Peyer's patch (tissue), 4 donors: ENCODE results near the gene PTPRA. TPM values are rescaled to one million over a fixed set of nuclear protein-coding genes. Genes with fewer than 3 reads are reported as not detected.

ENCODE experiments used
- DNase-seq, 3 donors: peaks; one replicate each; pipeline ENCODE4 v3.0.0-alpha.2; 2017 to 2019
- H3K27ac ChIP-seq, 4 donors: fragments of 200-600 bp; sonication (generic); one replicate each; pipeline ENCODE4 v1.5.1; 2016 to 2019
- H3K27me3 ChIP-seq, 2 donors: fragments of 200-600 bp; sonication (generic); one replicate each; pipeline ENCODE4 v1.5.1; 2019
- H3K36me3 ChIP-seq, 3 donors: fragments of 200-600 bp; sonication (generic); one replicate each; pipeline ENCODE4 v1.5.1; 2016 to 2019
- H3K4me1 ChIP-seq, 4 donors: fragments of 200-600 bp; sonication (generic); one replicate each; pipeline ENCODE4 v1.5.1; 2016 to 2019
- H3K4me3 ChIP-seq, 4 donors: fragments of 200-600 bp; sonication (generic); 1 replicate in 3 of 4; 2 replicates in 1 of 4; pipeline ENCODE4 v1.5.1; 2016 to 2019; ENCODE audit warnings: mild to moderate bottlenecking in 1 of 4
- H3K9me3 ChIP-seq, 4 donors: fragments of 200-600 bp; sonication (generic); one replicate each; pipeline ENCODE4 v1.5.1; 2016 to 2019; ENCODE audit warnings: mild to moderate bottlenecking in 1 of 4
- CTCF ChIP-seq, 6 experiments: fragments of 450-650 bp in 4 of 6; fragments of 200-600 bp in 2 of 6; sonication (generic) in 1 of 6; IDR thresholded peaks; one replicate each; pipeline ENCODE4 v1.5.1; 2017 to 2019; ENCODE audit warnings: antibody characterized with exemption in 6 of 6, mild to moderate bottlenecking in 3 of 6, moderate library complexity in 1 of 6
- POLR2A ChIP-seq, 2 donors: fragments of 450-650 bp; IDR thresholded peaks; one replicate each; pipeline ENCODE4 v1.5.1; 2017; ENCODE audit warnings: antibody characterized with exemption in 2 of 2, mild to moderate bottlenecking in 2 of 2, moderate library complexity in 2 of 2
- total RNA-seq, 4 donors: library from RNA; depleted of rRNA; stranded (reverse); fragments of >200 nt; gene quantifications; one replicate each; pipeline ENCODE4 v1.1.0, GENCODE V29; 2016

PTPRA gene
- total RNA-seq, 4 donors from 2014 or later: 22.8 to 52.8 (median 36.5) TPM

GRCh38 chr20:2932498-2932897 is 59.2 kb downstream of the PTPRA start:
- TF ChIP-seq POLR2A (IDR thresholded peaks at IDR 0.05) (no peak), CTCF (IDR thresholded peaks at IDR 0.05) (no peak)
- Histone ChIP-seq H3K9me3 (no peaks in the 10 kb centered on the region), H3K36me3 (no peaks in the 10 kb centered on the region), H3K27me3 (no peaks in the 10 kb centered on the region), H3K4me1 (no peaks in the 10 kb centered on the region), H3K27ac (no peak overlapping the region), H3K4me3 (no peak overlapping the region)
- no peak for DNase-seq

GRCh38 chr20:2937902-2938301 is 64.6 kb downstream of the PTPRA start:
- Histone ChIP-seq H3K27ac (no peak overlapping the region), H3K27me3 (no peaks in the 10 kb centered on the region), H3K4me1 (no peaks in the 10 kb centered on the region), H3K4me3 (no peak overlapping the region), H3K9me3 (no peaks in the 10 kb centered on the region), H3K36me3 (no peaks in the 10 kb centered on the region)
- no peak for DNase-seq
- no peak for TF ChIP-seq POLR2A (IDR thresholded peaks at IDR 0.05)
- TF ChIP-seq CTCF (IDR thresholded peaks at IDR 0.05): no peak

GRCh38 chr20:2942439-2942838 is 69.2 kb downstream of the PTPRA start:
- Histone ChIP-seq H3K36me3 (no peaks in the 10 kb centered on the region), H3K4me1 (no peaks in the 10 kb centered on the region), H3K9me3 (no peaks in the 10 kb centered on the region), H3K27ac (no peak overlapping the region), H3K4me3 (no peak overlapping the region), H3K27me3 (no peaks in the 10 kb centered on the region)
- no peak for DNase-seq
- TF ChIP-seq CTCF (IDR thresholded peaks at IDR 0.05) (no peak), POLR2A (IDR thresholded peaks at IDR 0.05) (no peak)

- H3K9me3 ChIP-seq: no peaks in the 10 kb centered on the region
- peaks cover 0 to 4% (median 0%) of the 10 kb centered on the region in 4 donors for H3K4me1 ChIP-seq
- no peak for DNase-seq
- H3K27ac ChIP-seq: no peak overlapping the region
- no peaks in the 10 kb centered on the region for H3K27me3 ChIP-seq
- H3K36me3 ChIP-seq: peaks cover 0 to 6% (median 0%) of the 10 kb centered on the region in 3 donors
- no peak for TF ChIP-seq CTCF (IDR thresholded peaks at IDR 0.05)
- no peak for TF ChIP-seq POLR2A (IDR thresholded peaks at IDR 0.05)
- no peak overlapping the region for H3K4me3 ChIP-seq
These were observed 74.0 kb downstream of the PTPRA start for GRCh38 chr20:2946988-2947961.

- Histone ChIP-seq H3K4me1 (peaks cover 0 to 4% (median 0%) of the 10 kb centered on the region in 4 donors), H3K27me3 (no peaks in the 10 kb centered on the region), H3K27ac (no peak overlapping the region), H3K36me3 (peaks cover 0 to 6% (median 0%) of the 10 kb centered on the region in 3 donors), H3K4me3 (no peak overlapping the region), H3K9me3 (no peaks in the 10 kb centered on the region)
- TF ChIP-seq CTCF (IDR thresholded peaks at IDR 0.05) (no peak), POLR2A (IDR thresholded peaks at IDR 0.05) (no peak)
- no peak for DNase-seq
These were observed 75.7 kb downstream of the PTPRA start for GRCh38 chr20:2948968-2949367.
